Measurements from ENCODE around the gene GNG8.

GNG8 gene

GRCh38 chr19:46629546-46630025 lies 6.4 kb downstream of the GNG8 start:
- no peak for TF ChIP-seq CTCF (IDR thresholded peaks at IDR 0.05)

GRCh38 chr19:46626446-46626845 lies 9.6 kb downstream of the GNG8 start:
- no peak for TF ChIP-seq CTCF (IDR thresholded peaks at IDR 0.05)

DNA sequence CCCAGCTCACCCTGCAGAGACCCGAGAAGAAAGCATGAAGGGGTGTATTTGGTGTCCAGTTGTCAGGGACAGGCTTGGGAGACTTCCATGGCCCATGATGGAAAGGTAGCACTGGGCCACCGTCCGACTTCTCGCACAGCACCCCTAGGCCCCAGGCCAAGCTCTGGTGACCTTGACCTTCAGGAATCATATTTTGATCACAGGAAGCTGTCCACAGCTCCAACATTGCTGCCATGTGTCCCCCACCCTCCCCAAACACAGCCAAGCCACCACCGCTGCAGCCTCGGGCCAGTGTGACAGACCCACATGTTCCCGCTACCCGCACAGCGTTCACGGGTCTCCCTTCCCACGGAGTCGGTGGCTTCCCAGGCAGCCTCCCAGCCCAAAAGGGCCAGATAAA lies 10.3 kb downstream of the GNG8 start:
- no peak for TF ChIP-seq CTCF (IDR thresholded peaks at IDR 0.05)

DNA sequence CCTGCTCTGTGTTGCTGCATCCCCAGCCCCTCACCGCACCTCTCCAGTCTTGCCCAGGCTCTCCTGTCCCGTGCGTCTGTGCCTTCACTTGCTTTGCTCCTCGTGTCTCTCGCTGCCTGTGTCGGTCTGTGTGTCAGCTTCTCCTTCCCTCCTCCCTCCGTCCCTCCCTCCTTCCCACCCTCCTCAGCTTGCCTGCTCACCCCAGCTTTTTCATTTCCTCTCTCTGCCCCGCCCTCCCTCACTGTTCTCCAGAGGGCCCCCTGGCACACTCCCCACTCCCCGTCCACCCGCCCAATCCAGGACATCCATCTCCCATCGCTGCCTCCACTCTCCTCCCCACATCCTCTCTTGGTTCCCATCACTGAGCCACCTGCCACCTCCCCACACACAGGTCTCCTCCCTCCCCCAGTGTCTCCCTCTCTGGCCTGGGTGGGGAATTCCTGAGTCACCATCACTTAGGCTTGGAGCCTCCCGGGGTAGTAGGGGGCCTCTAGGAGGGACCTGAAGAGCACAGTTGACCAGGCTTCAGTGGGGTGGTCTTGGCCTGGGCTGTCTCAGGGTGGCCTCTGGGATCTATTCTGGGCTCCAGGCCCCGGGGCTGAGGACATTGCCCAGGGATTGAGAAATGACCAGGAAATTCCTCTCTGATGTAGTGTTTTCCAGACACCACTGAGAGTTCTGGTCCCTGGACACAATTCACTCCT lies 10.9 kb downstream of the GNG8 start, which contains the start of gene PTGIR:
Gene PTGIR (minus strand): TSS at position 132 of the 704 bp plus-strand sequence. CDS start 864 bp downstream, outside the sequence.
- TF ChIP-seq CTCF (IDR thresholded peaks at IDR 0.05), result no peak

GRCh38 chr19:46623915-46624502 lies 12.0 kb downstream of the GNG8 start:
- no peak for TF ChIP-seq CTCF (IDR thresholded peaks at IDR 0.05)

DNA sequence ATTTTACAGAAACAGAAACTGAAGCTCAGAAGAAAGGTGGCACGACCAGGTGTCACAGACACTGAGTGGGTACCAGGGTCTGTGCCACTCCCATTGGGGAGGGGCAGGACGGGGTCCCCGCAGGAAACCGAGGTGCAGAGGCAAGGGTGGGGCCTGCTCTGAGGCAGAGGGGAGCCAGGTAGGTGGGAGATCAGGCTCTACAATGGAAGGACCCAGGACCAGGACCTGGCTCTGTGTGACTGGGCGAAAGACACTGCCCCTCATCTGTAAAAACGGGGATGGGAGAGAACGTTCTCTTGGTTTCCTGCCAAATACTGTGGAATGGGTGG lies 13.9 kb downstream of the GNG8 start:
- TF ChIP-seq CTCF (IDR thresholded peaks at IDR 0.05), result no peak

DNA sequence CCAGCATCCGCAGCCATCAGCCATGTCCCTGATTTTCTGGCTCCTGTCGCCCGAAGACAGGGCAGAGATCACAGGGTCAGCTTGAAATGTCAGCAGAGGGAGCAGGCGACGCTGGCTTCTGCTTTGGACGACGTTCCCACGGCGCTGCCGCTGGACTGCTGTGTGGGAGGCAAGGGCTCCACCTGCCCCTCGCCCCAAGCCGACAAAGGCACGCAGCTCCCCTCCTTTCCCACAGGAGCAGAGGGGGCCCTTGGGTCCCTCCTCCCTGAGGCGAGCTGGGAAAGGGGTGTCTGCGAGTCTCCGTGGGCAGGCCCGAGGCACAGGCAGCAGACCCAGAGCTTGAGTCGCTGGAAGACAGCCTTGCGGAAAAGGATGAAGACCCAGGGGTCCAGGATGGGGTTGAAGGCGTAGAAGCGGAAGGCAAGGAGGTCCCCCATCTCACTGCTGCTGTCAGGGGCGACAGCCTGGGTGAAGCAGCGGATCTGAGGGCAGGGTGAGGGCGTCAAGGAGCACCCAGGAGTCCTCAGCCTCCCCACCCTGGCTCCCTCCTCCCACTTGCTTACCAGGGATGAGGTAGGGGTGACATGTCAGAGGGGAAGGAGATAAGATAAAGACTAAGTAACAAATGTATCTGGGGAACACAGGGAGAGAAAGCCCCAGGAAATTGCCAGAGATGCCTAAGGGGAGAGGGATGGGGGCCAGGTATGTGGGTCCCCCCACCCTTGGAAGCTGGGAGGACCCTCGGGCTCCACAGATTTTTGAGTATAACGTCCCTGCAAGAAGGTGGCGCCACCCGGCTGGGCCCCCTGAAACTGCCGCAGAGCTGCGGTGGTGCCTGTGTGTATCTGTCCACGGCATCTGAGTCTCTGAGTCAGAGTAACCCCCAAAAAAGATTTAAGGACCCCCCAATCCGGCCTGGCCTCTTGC lies 14.5 kb downstream of the GNG8 start:
- TF ChIP-seq CTCF (IDR thresholded peaks at IDR 0.05), result no peak
